GM18951 (cell line): ENCODE data around the gene OPTN.
A peak's percentile ranks its signal among the peaks of the same experiment; 100 is the strongest.

Experiments
- POLR2A ChIP-seq: IDR thresholded peaks from 4 replicates; pipeline ENCODE4 v1.6.1; 2011; ENCODE audit warnings: mild to moderate bottlenecking; ENCODE audit not compliant: insufficient read length, insufficient read depth; ENCODE audit errors: extremely low read depth
- in situ Hi-C: fragments of 300-500 bp; cut with MboI; formaldehyde crosslinking; loops from one replicate; pipeline ENCODE4 v1.12.0; 2022; ENCODE audit warnings: low sequenced_read_pairs, mixed read lengths, inconsistent platforms; ENCODE audit not compliant: unreplicated experiment

Gene OPTN

DNA sequence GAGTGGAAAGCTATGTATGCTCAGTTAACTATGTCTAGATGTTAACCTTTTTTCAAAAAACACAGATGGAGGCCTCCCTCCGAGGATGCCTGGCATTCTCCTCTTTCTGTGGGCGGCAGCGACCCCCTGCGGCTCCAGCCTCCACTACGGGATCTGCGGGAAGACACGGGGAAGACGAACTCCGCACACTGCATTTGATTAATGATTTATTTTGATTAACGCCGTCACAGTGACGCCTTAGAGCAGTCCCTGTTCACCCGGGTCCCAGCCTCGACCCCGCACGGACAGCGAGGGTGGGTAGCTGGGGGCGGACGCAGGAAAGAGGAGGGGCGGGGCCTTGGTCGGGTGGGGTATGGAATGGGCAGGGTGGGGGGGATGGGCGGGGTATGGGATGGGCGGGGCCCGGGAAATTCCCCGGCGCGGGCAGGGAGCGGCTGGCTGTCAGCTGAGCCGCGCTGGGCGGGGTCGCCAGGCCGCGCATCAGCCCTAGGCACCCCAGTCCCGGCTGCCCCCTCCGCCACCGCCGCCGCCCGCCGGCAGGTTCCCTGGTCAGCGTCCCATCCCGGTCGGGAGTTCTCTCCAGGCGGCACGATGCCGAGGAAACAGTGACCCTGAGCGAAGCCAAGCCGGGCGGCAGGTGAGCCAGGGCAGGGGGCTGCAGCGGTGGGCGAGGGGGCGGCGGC is at the start of gene OPTN:
TSS of gene OPTN (plus strand) at position 498 of the 683 bp plus-strand sequence. CDS start 8,960 bp downstream, outside the sequence.
- peak; percentile 68 for TF ChIP-seq POLR2A

GRCh38 chr10:13051126-13051694 is 48.8 kb upstream of the OPTN start:
- no peak for TF ChIP-seq POLR2A
- in situ Hi-C loops, result loop anchor here (25.0 kb wide), 1 partner anchor 814 kb away; no protein-coding TSS in a partner anchor

More for the DNA sequence above, at the start of gene OPTN:
- in situ Hi-C loops, result no loop called here

DNA sequence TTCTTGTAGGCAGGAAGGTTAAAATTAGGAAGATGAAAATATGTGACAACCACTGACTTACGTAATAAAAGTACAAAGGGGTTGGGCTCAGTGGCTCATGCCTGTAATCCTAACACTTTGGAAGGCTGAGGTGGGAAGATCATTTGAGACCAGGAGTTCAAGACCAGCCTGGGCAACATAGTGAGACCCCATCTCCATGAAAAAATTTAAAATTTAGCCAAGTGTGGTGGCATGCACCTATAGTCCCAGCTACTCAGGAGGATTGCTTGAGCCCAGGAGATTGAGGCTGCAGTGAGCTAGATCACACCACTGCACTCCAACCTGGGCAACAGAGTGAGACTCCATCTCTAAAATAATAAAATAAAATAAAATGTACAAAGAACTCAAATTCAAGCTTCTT is 46.8 kb upstream of the OPTN start:
- in situ Hi-C loops, result loop anchor here (25.0 kb wide), 1 partner anchor 816 kb away; no protein-coding TSS in a partner anchor

DNA sequence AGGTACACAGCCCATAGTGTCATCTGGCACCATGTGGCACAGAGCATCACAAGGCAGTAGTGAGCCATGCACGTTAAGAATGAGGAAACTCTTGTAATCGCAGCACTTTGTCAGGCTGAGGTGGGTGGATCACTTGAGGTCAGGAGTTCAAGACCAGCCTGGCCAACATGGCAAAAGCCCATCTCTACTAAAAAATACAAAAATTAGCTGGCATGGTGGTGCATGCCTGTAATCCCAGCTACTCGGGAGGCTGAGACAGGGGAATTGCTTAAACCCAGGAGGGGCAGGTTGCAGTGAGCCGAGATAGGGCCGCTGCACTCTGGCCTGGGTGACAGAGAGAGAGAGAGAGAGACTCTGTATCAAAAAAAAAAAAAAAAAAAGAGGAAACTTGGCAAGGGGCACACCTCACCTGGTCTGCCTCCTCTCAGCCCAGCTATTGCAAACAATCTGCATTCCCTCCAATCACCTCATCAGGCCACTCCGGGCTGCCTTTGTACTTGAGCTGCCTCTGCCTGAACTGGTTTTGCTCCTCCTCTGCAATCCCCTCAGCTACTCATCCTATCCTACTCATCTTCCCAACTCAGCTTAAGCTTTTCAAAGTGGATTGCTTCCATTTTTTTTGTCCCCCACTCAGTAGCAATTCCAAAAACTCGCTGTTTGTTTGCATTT is 46.0 kb upstream of the OPTN start:
- no peak for TF ChIP-seq POLR2A
- in situ Hi-C loops, result loop anchor here (25.0 kb wide), 1 partner anchor 817 kb away; no protein-coding TSS in a partner anchor

GRCh38 chr10:13054844-13055243 is 45.1 kb upstream of the OPTN start:
- TF ChIP-seq POLR2A, result no peak
- in situ Hi-C loops, result loop anchor here (25.0 kb wide), 1 partner anchor 818 kb away; no protein-coding TSS in a partner anchor

- no peak for TF ChIP-seq POLR2A
- in situ Hi-C loops, result loop anchor here (25.0 kb wide), 1 partner anchor 819 kb away; no protein-coding TSS in a partner anchor
These were observed 43.4 kb upstream of the OPTN start for GRCh38 chr10:13056456-13057077.

- no peak for TF ChIP-seq POLR2A
- in situ Hi-C loops, result loop anchor here (25.0 kb wide), 1 partner anchor 826 kb away; no protein-coding TSS in a partner anchor
These were observed 37.2 kb upstream of the OPTN start for GRCh38 chr10:13062803-13063202.

- TF ChIP-seq POLR2A, result no peak
- in situ Hi-C loops, result loop anchor here (25.0 kb wide), 1 partner anchor 829 kb away; no protein-coding TSS in a partner anchor
These were observed 33.4 kb upstream of the OPTN start for GRCh38 chr10:13066527-13066926.

DNA sequence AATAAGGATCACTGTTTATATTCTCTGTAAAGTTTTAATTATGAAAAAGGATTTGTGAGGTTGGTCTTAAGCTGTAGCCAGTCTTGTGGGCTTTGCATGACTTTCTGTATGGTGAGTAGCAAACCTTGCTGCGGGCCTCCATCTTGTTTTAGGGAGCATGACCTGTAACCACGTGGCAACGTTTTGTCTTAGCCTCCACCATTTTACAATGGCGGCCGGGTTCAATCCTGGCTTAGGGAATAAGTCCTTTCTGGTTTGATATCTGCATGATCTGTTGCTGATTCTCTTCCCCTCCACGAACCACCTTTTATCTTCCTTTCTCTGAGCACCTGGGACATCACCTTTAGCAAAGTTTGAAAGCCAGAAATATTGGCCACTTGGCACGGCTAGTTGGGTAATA is 32.5 kb upstream of the OPTN start:
- in situ Hi-C loops, result loop anchor here (25.0 kb wide), 1 partner anchor 830 kb away; no protein-coding TSS in a partner anchor
- TF ChIP-seq POLR2A, result no peak

GRCh38 chr10:13068071-13068470 is 31.9 kb upstream of the OPTN start:
- in situ Hi-C loops, result loop anchor here (25.0 kb wide), 1 partner anchor 831 kb away; no protein-coding TSS in a partner anchor
- no peak for TF ChIP-seq POLR2A

DNA sequence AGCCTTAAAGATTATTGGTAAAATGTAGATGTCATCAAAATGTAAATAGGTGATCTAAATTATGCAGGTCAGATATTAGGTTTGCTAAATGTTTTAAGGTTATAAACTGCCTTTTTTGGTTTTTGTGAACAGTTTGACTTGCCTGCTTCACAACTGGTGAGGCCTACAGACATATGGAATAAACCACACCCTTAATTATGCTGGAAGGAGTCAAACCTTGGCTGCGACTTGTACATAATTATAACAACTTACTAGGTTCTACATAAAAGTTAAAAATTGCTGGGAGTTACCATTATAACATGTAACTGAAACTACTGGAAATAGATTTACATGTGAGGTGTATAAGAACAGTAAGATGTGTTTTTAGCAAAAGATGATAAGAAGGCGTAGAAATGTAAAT is 31.5 kb upstream of the OPTN start:
- no peak for TF ChIP-seq POLR2A
- in situ Hi-C loops, result loop anchor here (25.0 kb wide), 1 partner anchor 831 kb away; no protein-coding TSS in a partner anchor

DNA sequence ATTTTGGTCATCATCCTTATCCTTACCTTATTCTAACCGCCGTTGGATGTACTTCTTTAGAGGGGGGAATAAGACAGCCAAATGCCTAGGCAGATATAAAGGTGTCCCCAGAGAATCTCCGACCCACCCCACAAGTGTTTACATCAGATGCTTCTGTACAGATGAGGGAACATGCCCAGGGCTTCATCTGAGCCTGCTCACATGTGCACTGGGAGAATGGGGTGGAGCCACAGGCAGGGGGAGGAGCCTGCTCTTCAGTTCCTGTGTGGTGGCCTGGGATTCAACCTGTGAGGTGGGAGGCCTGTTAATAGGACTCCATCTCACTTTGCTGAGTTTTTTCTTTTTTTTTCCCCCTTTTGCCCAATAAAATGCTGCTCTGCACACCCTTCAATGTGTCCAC is 27.6 kb upstream of the OPTN start:
- in situ Hi-C loops, result loop anchor here (25.0 kb wide), 1 partner anchor 835 kb away; no protein-coding TSS in a partner anchor

More for the DNA sequence above, 27.6 kb upstream of the OPTN start:
- TF ChIP-seq POLR2A, result no peak
